IPS-20b (cell line): Measurements from ENCODE around the gene NUF2.
"Not testable (repeated sequence)": the region's sequence is repeated elsewhere in the genome, so short reads cannot be mapped to it uniquely, and the experiment has no call there.

Experiments used
- H3K27ac ChIP-seq: one replicate; pipeline ENCODE4 v1.5.1; 2013; ENCODE audit warnings: low read length
- H3K27me3 ChIP-seq: 2 replicates; pipeline ENCODE4 v1.6.1; 2013; ENCODE audit warnings: mild to moderate bottlenecking, low read length, inconsistent platforms; ENCODE audit not compliant: insufficient read depth
- H3K36me3 ChIP-seq: 2 replicates; pipeline ENCODE4 v1.6.1; 2013; ENCODE audit warnings: low read depth, mild to moderate bottlenecking, inconsistent platforms, low read length, moderate library complexity; ENCODE audit not compliant: insufficient read depth
- H3K4me1 ChIP-seq: 2 replicates; pipeline ENCODE4 v1.6.1; 2013; ENCODE audit warnings: mild to moderate bottlenecking, control low read depth, inconsistent platforms, low read length, moderate library complexity; ENCODE audit not compliant: insufficient read depth
- H3K4me3 ChIP-seq: 2 replicates; pipeline ENCODE4 v1.5.1; 2013; ENCODE audit warnings: mild to moderate bottlenecking, low read length, inconsistent platforms
- H3K9ac ChIP-seq: 2 replicates; pipeline ENCODE4 v1.6.1; 2013; ENCODE audit warnings: low read depth, mild to moderate bottlenecking, inconsistent platforms, low read length, moderate library complexity
- H3K9me3 ChIP-seq: 2 replicates; pipeline ENCODE4 v1.6.1; 2013; ENCODE audit warnings: mild to moderate bottlenecking, low read depth, low read length, inconsistent platforms; ENCODE audit not compliant: insufficient read depth

The NUF2 gene

GRCh38 chr1:163346326-163346870, 24.6 kb downstream of the NUF2 start:
- Histone ChIP-seq H3K36me3 (peaks cover 82% of the 10 kb centered on the region), H3K27ac (no peak overlapping the region), H3K9me3 (no peaks in the 10 kb centered on the region), H3K9ac (no peak overlapping the region), H3K27me3 (no peaks in the 10 kb centered on the region), H3K4me1 (no peaks in the 10 kb centered on the region), H3K4me3 (no peak overlapping the region)

- H3K9ac ChIP-seq = no peak overlapping the region
- H3K27me3 ChIP-seq = no peaks in the 10 kb centered on the region
- no peaks in the 10 kb centered on the region for H3K9me3 ChIP-seq
- H3K4me3 ChIP-seq = no peak overlapping the region
- no peak overlapping the region for H3K27ac ChIP-seq
- H3K4me1 ChIP-seq = no peaks in the 10 kb centered on the region
- H3K36me3 ChIP-seq = peaks cover 89% of the 10 kb centered on the region
These were observed 25.4 kb downstream of the NUF2 start for GRCh38 chr1:163347106-163347505.

GRCh38 chr1:163351912-163352311, 30.2 kb downstream of the NUF2 start:
- Histone ChIP-seq H3K4me1 (no peaks in the 10 kb centered on the region), H3K9ac (no peak overlapping the region), H3K9me3 (no peaks in the 10 kb centered on the region), H3K27me3 (no peaks in the 10 kb centered on the region), H3K36me3 (peaks cover 79% of the 10 kb centered on the region), H3K27ac (no peak overlapping the region), H3K4me3 (no peak overlapping the region)

- H3K4me1 ChIP-seq = peaks cover 3% of the 10 kb centered on the region; the same call in 1 of the 2 replicates
- no peak overlapping the region for H3K27ac ChIP-seq
- H3K27me3 ChIP-seq = no peaks in the 10 kb centered on the region
- peaks cover 28% of the 10 kb centered on the region for H3K36me3 ChIP-seq
- H3K9me3 ChIP-seq = no peaks in the 10 kb centered on the region
- H3K9ac ChIP-seq = no peak overlapping the region
- no peak overlapping the region for H3K4me3 ChIP-seq
These were observed 35.6 kb downstream of the NUF2 start for GRCh38 chr1:163357378-163357777.

DNA sequence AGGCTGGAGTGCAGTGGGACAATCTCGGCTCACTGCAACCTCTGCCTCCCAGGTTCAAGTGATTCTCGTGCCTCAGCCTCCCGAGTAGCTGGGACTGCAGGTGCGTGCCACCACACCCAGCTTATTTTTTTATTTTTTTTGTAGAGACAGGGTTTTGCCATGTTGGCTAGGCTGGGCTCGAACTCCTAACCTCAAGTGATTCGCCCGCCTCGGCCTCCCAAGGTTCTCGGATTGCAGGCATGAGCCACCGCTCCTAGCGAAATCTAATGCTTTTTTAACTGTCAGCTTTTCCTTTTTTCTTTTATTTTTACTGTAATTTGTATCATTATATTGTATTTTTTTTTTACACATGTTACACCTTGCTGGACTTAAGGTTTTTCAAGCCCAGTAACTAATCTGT, 36.4 kb downstream of the NUF2 start:
- not testable (repeated sequence) for H3K9ac ChIP-seq, H3K9me3 ChIP-seq, H3K27ac ChIP-seq, H3K4me1 ChIP-seq, H3K4me3 ChIP-seq, H3K27me3 ChIP-seq
- H3K36me3 ChIP-seq = peaks cover 24% of the 10 kb centered on the region

DNA sequence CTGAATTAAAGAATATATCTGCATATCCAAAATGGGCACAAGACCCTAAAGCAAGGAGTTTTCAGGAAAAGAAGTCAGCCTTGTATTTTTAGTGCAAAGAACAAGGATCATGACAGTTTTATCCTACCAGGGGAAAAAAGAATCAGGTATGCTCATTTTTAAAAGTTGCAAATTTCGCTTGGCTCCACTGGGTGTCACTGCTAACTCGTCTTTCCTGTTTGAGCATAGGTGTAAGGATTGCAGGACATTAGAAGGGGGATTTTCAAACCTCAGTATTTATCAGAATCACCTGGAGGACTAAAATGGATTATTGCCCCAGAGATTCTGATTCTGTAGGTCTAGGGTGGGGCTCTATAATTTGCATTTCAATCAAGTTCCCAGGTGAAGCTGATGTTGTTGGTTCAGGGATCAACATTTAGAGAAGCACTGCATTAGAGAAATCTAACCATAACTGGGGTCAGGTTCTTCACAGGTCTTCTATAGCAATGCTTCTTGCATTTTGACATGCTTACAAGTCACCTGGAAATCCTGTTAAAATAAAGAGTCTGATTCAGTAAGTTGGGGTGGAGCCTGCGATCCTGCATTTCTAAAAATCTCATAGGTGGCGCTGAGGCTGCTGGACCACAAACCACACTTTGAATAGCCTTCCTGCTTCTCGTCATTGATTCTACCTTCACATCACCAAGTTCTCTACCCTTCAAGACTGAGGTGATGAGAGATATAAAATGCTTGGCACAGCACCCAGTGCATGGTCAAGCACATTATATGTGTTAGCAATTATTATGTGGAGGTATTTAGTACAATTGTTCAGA, 39.6 kb downstream of the NUF2 start:
- no peak overlapping the region for H3K27ac ChIP-seq

DNA sequence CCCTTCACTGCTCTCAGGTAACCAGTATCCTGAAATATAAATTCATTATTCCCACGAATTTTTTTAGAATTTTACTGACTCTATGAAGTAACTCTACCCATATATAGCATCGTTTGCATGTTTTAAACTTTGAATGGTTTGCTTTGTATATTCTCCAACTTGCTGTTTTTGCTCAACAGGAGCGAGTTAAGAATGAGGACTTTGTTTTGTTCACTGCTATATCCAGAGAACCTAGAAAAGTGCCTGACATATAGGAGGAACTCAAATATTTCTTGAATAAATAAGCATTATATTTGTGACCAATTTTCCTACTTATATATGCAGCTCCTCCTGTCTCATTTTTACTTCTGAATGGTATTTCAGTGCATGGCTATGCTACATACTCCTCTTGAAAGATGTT, 43.4 kb downstream of the NUF2 start:
- H3K4me3 ChIP-seq = no peak overlapping the region
- no peaks in the 10 kb centered on the region for H3K36me3 ChIP-seq
- H3K27me3 ChIP-seq = no peaks in the 10 kb centered on the region
- no peak overlapping the region for H3K27ac ChIP-seq
- peaks cover 26% of the 10 kb centered on the region for H3K4me1 ChIP-seq
- no peaks in the 10 kb centered on the region for H3K9me3 ChIP-seq
- no peak overlapping the region for H3K9ac ChIP-seq

More for the DNA sequence above, 39.6 kb downstream of the NUF2 start:
- no peak overlapping the region for H3K9ac ChIP-seq
- H3K4me3 ChIP-seq = no peak overlapping the region
- H3K27me3 ChIP-seq = no peaks in the 10 kb centered on the region
- H3K9me3 ChIP-seq = no peaks in the 10 kb centered on the region
- H3K4me1 ChIP-seq = peaks cover 9% of the 10 kb centered on the region; the same call in 1 of the 2 replicates
- peaks cover under 1% of the 10 kb centered on the region; the same call in 1 of the 2 replicates for H3K36me3 ChIP-seq

GRCh38 chr1:163366555-163366954, 44.8 kb downstream of the NUF2 start:
- H3K36me3 ChIP-seq = no peaks in the 10 kb centered on the region
- H3K9ac ChIP-seq = no peak overlapping the region
- H3K9me3 ChIP-seq = no peaks in the 10 kb centered on the region
- H3K27ac ChIP-seq = no peak overlapping the region
- no peak overlapping the region for H3K4me3 ChIP-seq
- no peaks in the 10 kb centered on the region for H3K27me3 ChIP-seq
- peaks cover 22% of the 10 kb centered on the region for H3K4me1 ChIP-seq

- no peaks in the 10 kb centered on the region for H3K9me3 ChIP-seq
- H3K4me3 ChIP-seq = no peak overlapping the region
- H3K27ac ChIP-seq = no peak overlapping the region
- no peaks in the 10 kb centered on the region for H3K36me3 ChIP-seq
- no peaks in the 10 kb centered on the region for H3K27me3 ChIP-seq
- no peak overlapping the region for H3K9ac ChIP-seq
- H3K4me1 ChIP-seq = peaks cover 22% of the 10 kb centered on the region
These were observed 46.0 kb downstream of the NUF2 start for GRCh38 chr1:163367721-163368120.

GRCh38 chr1:163372576-163372975, 50.8 kb downstream of the NUF2 start:
- H3K27ac ChIP-seq = no peak overlapping the region
- no peak overlapping the region for H3K9ac ChIP-seq
- no peaks in the 10 kb centered on the region for H3K27me3 ChIP-seq
- H3K36me3 ChIP-seq = no peaks in the 10 kb centered on the region
- H3K4me1 ChIP-seq = peaks cover 11% of the 10 kb centered on the region; the same call in 1 of the 2 replicates
- H3K4me3 ChIP-seq = no peak overlapping the region
- no peaks in the 10 kb centered on the region for H3K9me3 ChIP-seq

GRCh38 chr1:163378554-163378953, 56.8 kb downstream of the NUF2 start:
- Histone ChIP-seq H3K9ac (no peak overlapping the region), H3K36me3 (no peaks in the 10 kb centered on the region), H3K9me3 (no peaks in the 10 kb centered on the region), H3K27me3 (no peaks in the 10 kb centered on the region), H3K4me3 (no peak overlapping the region), H3K27ac (no peak overlapping the region), H3K4me1 (no peaks in the 10 kb centered on the region)

GRCh38 chr1:163379801-163380200, 58.0 kb downstream of the NUF2 start:
- Histone ChIP-seq H3K4me3 (no peak overlapping the region), H3K27ac (no peak overlapping the region), H3K4me1 (no peaks in the 10 kb centered on the region), H3K9ac (no peak overlapping the region), H3K36me3 (no peaks in the 10 kb centered on the region), H3K9me3 (no peaks in the 10 kb centered on the region), H3K27me3 (no peaks in the 10 kb centered on the region)
